GM18519 (cell line): ENCODE measurements around the gene TLX1.

ENCODE experiments used
- ATAC-seq: cut with Tn5 transposase; IDR thresholded peaks from one replicate; pipeline ENCODE4 v1.9.1; 2021; ENCODE audit warnings: mild to moderate bottlenecking, moderate library complexity; ENCODE audit not compliant: unreplicated experiment, low FRiP score

TLX1 gene

DNA sequence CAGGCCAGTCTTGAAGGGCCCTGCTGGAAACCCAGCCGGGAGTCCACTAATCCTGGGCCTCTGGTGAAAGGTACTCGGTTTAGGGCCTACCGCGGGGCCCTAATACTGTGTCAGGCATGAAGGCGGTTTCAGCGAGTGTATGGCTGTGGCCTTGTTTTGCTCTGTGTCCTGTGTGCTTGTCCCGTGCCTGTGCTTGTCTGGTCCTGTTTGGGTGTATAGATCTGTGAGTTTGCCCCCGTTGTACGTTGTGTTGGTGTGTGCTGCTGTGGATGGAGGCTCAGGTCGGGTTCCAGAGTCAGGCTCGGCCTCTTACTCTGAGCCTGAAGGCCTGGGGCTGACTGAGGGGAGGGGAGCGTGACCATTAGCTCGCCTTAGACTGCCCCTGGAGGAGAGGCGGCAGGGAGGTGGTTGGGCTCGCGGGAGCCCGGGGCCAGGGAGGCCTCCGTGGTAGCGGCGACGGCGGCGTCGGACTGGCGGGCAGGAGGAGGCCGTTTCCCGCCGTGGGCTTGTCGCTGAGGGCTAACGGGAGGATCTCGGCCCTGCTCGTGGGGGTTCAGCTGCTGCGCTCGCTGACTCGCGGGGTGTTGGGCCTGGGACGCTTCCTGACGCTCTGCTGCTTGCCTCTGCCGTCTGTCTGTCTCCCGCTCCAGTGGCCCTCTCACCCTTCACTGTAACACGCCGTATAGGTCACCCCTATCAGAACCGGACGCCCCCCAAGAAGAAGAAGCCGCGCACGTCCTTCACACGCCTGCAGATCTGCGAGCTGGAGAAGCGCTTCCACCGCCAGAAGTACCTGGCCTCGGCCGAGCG lies 2.6 kb downstream of the TLX1 start:
- no peak for ATAC-seq

DNA sequence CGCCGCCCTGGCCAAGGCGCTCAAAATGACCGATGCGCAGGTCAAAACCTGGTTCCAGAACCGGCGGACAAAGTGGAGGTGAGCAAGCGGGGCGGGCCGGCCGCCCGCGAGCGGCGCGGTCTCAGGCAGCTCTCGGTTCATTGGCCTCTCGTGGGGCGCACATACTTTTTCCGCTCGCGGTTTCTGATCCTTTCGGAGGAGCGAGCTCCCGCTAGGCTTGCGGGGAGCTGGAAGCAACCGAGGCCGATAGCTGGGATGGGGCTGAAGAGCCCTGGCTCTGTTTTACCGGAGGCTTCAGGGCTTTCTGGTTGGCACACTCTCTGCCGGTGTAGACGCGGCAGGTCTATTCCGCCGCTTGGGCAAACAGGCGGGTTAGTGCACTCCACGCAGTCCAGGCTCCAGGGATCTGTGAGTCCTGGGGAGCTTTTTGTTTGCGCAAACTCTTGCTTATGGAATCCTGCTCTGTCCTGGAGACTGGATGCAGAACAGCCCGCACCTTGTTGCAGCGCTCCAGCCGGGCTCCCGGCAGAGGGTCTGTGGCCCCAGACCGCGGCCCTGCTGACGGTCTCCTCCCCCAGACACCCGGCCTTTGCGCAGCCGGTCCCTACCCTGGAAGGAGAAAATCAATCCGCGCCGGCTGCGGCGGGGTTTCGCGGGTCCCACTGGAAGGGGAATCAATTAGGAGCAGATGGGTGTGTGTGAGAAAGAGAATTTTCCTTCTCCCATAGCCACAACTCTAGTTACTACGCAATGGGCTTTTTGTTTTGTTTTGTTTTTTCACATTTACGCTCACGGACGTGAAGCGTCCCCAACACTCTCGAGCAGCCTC lies 3.4 kb downstream of the TLX1 start:
- no peak for ATAC-seq

DNA sequence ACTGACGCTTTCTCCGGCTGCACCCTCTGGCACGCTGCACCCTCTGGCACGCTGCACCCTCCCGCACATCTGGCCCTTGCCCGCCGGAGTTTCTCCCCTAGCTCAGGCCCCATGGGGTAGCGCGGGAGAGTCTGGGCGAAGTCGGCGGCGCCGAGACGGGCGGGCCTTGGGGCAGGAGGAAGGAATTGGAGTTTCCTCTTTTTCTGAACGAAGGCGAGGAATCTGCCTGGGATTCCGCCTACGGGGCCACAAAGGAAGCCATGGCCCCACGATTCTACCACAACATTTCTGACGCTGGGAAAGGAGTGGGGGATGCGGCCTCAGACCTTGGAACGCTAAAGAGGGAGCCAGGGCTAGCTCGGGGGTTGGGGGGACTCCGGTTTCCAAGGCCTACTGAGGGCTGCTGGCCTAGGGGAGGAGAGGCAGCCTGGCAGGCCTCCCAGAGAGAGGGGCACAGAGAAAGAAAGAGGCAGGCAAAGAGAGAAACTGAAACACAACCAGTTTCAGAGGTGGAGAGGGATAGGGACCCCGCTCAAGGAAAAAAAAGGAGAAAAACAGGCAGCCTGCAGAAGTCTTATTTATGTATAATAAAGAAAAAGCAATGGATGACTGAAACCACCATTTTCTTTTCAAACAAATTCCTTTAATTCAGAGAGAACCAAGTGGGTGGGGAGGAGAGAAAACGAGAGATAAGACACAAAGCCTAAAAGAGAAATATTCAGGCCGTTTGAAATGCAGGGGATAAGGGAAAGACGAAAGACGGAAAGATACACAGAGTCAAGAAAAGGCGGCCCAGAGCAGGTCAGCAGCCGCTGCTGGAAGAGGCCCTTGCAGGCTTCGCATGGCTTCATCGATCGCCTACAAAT lies 4.3 kb downstream of the TLX1 start:
- no peak for ATAC-seq

DNA sequence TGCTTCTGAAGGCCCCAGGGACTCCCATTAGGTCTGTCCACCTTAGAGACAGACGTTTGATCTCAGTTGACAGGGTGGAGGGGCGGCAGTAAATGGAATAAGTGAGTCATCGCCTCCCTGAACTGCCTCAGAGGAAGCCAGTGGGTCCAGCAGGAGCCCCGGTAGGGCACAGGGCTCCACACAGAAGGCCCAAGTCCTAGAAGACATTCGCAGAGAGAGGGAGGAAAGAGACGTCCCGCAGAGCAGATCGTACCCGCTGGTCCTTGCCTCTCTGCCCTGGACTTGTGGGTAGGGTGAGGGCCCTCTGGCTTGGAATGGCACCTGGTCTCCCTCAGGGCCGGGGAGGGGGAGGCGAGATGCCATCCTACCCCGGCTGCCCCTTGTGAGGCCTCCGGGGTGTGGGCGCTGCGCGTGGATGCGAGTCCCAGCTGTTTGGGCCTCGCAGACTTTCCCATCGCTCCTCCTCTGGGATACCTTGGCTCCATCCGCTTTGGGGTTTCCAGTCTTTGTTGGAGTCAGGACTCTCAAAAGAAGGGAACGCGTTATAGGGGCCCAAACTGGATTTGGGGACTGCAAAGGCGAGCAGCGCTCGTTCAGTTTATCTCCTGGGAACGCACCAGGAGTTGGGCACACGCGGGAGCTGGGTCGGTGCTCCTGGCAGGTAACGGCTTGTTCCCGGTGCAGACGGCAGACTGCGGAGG lies 5.1 kb downstream of the TLX1 start:
- no peak for ATAC-seq

DNA sequence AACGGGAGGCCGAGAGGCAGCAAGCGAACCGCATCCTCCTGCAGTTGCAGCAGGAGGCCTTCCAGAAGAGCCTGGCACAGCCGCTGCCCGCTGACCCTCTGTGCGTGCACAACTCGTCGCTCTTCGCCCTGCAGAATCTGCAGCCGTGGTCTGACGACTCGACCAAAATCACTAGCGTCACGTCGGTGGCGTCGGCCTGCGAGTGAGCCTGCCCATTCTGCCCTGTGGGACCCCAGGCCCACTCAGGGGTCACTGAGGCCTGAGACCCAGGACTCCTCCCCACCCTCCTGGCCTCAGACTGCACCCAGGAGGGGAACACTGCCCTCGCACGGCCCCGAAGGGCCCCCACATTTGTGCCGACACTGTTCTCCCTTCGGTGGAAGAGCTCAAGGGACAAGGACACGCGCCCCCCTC lies 5.6 kb downstream of the TLX1 start:
- no peak for ATAC-seq

DNA sequence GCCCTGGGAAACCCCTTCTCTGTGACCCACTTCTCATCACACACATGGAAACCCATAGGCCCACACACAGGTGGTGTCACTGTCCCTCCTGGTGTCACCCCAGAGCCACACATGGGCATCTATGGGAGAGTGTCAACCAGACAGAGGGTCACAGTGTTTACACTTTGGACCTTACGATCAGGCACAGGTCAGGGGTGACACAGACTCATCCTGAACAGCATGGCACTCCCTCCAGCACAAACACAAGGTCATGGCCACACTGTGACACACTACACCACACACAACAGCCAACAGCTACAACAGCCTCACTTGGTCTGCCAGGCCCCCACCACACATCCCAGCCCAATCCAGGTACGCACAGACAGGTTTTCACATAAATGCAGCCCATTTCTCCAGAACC lies 6.2 kb downstream of the TLX1 start:
- no peak for ATAC-seq

DNA sequence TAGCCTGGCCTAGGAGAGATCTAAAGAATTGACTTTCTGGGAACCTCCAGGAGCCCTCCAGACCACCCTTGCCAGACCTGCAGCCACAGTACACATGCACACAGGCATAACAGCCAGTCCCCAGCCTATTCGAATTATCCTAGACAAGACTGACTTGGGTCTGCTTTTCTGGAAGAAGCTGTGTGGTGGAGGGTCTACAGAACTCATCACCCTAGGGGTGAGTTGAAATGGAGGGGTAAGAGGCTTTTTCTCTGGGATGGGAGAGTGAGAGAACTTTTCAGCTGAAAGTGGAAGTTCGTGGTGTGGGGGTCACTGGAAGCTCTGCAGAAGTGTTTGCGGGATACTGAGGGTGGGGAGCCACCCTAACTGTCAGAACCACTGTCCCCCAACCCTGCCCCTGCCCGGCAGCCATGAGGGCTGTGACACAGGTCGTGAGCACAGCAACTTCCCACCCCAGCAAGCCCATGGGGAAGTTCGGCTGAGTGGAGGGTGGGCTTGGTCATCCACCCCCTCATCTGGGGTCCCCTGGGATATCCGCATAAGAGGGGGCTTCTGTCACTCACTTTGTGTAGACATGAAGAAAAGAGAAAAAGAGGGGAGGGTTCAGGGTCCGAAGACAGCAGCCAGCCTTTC lies 7.8 kb downstream of the TLX1 start:
- ATAC-seq, result no peak

DNA sequence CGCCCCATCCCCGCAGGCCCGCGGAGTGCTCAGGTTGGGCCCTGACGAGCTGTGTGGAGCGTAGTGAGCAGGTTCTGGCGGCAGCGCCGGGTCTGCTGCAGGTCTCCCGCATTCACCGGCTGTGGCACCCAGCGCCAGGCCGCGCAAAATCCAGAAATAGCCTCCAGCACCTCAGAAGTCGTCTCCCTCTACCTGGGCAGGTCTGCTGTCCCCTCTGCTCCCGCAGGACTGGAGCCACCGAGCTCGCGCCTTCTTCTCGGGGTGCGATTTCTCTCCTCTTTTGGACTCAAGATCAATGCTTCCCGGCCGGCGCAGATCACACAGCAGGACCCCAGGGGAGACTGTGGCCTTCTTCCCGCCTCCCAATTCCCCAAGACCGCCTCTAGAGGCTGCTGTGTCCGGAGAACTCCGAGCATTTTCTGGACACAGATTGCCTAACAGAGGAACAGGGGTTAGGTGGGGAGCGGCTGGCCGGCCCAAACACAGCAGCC lies 8.4 kb downstream of the TLX1 start:
- no peak for ATAC-seq

DNA sequence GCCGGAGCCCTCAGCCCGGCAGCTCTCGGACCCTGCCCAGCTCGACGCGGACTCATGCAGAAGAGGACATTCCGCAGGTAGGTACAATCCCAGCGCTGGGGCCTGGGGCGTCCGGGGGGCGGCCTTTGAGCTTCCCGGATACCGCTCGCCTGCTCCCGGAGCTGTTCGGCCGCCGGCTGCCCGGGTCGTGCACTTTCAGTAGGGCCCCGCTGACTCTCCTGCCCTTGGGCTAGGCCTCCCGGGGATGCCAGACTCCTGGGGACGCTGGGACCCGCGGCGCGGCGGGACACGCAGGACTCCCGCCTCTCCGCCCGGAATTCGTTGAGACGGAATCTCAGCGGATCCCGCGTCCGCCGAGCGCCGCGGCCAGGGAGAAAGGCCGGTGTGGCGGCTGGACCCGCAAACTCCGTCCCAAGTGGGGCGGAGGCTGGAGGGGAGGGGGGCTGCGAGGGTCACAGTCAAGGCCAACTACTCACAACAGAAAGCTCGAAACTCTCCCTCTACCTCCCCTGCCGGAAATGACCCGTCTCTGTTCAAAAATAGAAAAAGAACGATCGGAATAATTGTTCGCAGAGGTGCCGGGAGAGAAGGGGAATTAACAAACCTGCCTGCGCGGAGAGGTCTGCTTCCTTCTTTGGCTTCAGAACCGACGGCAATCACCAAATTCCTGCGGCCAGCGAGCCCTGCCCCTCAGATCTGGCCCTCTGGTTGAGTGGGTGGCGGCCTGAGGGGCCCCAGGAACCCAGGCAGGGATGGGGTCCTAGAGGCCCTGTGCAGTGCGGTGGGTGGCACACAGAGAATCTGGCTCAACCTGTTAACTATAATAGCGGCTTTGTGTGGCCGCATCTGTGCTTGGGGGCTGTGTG lies 9.2 kb downstream of the TLX1 start:
- no peak for ATAC-seq

DNA sequence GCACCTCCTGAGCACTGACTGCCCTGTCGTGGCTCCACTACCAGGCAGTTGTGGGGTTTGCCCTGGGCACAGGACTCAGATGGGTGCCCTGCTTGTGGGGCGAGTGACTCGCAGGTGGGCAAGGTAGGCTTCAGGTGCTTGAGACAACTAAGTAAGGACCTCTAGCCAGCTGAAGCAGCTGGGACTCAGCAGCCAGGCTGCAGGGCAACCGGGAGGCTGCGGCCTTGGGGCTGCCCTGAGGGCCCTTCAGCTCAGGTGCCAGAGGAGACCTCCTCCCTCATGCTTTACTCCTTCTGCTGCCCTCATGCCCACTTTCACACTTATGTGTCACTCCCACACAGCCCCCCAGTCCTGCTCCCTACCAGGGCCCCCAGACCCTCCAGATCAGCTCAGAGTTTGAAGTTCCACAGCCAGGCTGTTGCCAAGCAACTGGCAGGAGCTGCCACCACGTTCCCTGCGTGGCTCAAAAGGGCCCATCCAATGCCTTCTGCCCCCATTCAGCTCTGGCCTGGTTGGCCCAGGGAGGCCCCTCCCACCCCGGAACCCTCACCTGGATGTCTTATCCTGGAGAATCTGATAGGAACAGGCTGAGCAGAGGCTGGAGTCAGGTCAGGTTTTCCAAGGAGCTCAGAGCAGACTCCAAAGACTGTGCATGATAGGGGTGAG lies 10.0 kb downstream of the TLX1 start:
- no peak for ATAC-seq

DNA sequence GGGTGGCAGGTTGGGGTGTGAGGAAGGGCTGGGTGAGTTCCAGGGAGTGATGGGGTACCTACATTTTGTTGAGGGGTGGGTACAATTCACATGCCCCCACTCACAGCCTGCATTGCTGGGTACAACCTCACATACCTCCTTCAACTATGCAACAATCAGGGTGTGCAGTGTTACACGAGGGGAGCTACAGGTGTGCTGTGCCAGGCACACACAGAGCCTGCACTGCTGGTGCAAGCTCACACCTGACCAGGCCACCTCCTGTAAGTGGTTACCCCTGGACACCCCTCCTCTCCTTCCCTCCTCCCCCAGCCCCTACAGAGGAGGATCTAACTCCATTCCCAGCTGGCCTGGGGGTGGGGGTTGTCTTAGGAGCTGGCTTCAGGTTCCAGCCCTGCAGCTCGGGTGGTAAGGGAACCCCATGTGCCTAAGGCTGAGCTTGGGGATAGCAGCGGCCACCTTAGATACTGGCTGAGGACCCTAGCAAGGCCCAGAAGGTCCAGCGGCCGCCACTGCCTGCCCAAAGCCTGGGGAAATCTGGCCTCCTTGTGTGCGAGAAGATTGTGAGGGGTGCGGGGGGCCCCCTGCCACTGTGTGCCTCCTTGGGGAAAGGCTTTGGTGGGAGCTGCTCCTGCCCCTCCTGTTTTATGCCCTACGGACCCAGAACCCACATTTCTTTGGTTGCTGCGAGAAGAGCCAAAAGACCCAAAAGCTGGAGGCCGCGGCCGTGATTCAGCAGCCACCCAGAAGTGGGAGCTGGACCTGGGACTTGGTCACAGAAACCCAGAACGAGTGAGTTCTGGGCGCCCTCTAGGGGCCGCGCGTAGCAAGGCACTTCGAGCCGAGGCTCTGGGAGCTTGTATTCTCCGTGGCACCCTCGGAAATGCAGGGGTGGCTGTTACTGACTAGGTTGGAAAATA lies 10.8 kb downstream of the TLX1 start:
- peak; percentile 58 for ATAC-seq

DNA sequence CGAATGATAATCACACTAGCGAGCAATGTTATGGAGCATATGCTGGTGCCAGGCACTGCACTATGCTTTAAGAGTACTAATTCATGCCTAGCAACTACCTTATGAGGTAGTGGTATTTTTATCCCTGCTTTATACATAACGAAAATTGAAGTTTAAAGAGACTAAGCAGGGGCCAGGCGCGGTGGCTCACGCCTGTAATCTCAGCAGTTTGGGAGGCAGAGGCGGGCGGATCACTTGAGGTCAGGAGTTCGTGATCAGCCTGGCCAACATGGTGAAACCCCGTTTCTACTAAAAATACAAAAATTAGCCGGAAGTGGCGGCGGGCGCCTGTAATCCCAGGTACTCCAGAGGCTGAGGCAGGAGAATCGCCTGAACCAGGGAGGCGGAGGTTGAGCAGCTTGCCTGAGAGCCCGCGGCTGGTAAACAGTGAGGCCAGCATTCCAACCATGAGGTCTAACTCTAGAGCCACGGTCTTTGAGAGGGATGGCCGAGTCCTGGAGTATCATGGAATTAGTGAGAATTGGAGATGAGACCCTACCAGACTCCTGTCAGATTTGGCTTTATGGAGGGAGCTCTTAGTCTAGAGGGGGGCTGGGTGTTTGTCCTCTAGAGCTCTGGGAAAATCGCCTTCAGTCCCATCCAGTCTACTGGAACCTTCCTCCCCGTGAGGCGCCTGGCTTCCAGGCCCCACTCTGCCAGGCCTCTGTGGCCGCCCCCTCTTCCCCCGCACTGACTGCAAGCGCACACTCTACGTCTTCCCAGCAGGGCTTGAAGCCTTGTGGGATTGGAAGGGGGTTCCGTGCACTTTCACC lies 11.6 kb downstream of the TLX1 start:
- ATAC-seq, result no peak

DNA sequence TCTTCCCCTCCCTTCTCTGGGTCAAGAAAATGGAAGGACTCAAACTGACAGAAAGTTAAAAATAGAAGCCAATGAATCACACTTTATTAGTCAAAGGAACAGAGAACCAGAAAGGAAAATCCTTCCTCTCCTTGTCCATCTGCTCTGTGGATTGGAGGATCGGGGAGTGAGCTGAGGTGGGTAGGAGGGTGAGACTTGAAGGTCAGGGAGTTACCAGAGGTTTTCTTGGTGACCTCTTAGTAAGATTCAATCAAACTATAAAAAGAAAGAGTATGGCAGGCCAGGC lies 12.2 kb downstream of the TLX1 start:
- ATAC-seq, result no peak

DNA sequence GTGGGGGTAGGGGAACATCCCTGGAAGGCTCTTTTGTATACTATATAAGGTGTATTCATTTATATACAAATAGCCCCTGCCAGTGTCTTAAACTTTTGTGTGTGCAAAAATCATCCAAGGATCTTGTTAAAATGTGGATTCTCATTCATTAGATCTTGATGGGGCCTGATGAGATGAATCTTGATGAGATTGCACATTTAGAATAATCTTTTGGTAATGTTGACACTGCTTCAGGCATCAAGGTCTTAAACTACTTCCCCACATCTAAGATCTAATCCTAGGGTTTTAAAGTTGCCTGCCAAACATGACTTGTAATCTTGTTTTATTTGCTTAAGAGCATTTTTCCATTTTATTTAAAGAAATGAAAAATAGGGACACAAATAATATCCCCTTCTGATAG lies 13.0 kb downstream of the TLX1 start:
- no peak for ATAC-seq

DNA sequence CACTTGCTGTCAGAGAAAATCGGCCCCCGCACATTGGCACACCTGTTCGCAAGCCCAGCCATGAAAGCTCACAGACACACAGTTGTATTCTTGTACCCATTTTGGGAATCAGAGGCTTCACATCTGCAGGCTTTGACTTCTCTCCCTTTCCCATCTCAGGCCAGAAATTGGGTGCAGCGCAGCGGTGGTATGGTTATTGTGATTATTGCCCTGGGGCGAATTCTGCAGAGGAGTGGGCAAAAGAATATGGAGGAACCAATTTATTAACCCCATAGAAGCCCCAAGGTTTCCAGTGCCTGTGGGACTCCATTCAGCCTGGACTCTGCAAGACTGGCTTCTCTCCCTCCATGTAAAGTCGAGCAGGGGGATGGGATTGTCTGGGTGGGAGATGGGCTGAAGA lies 14.0 kb downstream of the TLX1 start:
- ATAC-seq, result no peak

DNA sequence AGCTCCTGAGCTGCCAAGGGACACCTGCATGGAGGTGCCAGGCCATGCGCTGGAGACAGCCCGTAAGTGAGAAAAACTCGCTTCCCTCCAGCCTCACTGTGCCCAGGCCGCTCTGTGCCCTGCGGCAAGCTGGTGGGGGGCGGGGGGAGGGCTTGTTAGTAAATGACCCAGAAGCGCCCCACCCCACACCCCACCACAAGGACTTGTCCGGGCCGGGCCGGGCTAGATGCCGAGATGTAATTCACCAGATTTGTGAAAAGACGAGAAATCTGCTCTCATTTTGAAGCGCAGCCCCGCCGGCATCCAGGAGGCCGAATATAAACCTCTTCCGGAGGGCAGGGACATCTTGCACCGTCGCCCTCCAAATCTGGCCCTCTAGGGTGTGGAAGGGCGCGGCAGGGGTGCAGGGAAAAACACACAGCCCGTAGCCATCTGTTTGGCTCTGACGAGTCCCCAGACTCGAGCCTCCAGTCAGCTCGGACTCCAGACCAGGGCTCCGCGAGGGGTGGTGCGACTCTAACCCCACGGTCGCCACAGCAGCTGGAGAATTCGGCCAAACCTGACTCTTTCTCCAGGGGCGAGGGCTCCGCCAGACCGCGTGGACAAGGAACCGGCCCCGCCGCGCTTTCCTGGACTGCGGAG lies 14.8 kb downstream of the TLX1 start:
- no peak for ATAC-seq
